Stimulated activated CD4-positive, alpha-beta T cell treated with anti-CD3 and anti-CD28 coated beads, Interleukin-2, amount 100 ng/mL, for 24 hours (primary cell): ENCODE results near the gene TOP2B.

Experiments used
- DNase-seq, 2 donors: peaks; one replicate each; pipeline ENCODE4 v3.0.0-alpha.2; 2020

TOP2B gene

DNA sequence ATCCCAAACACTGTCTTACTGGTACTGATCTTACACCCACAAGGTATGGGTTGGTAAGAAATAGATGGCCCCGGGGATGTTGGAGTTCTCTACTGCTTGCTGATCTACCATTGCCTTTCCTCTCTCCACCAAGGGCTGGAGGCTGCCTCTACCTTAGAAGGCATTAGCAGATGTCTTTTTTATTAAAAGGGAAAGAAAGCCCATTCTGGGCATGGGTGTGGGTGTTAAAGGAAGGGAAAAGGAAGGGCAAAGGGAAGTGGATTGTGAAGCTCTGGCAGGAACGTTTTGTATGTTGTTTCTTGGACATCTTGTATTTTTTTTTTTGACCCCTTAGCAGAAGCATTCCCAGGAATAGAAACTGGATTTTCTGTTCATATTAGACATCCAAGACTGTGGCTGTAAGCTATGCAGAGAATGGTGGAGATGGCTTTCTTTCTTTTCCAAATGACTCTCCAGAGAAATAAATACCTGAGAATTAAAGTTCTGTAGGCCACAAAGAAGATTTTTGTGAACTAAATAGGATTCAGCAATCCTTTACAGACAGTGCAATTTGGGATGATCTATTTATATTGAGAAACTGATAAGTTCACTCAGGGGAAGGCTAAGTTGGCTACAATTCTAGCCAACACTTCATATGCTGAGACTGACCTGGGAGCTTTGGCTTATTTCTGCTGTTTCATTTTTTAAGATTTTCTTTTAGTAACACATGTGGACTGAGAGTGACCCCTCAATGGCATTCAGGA lies 108.8 kb downstream of the TOP2B start:
- no peak for DNase-seq

DNA sequence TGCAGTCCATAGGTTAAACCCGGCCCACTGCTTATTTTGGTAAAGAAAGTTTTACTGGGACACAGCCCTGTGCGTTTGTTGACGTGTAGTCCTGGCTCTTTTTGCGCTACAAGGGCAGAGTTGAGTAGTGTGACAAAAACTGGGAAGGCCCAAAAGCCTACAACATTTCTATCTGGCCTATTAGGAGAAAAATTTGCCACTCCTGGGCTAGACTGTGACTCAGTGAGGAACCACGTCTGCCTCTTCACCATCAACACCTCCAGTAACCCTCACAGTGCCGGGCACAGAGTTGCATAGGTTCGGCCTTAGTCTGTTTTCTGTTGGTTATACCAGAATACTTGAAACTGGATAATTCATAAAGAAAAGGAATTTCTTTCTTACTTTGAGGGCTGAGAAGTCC lies 110.3 kb downstream of the TOP2B start:
- DNase-seq: no peak

DNA sequence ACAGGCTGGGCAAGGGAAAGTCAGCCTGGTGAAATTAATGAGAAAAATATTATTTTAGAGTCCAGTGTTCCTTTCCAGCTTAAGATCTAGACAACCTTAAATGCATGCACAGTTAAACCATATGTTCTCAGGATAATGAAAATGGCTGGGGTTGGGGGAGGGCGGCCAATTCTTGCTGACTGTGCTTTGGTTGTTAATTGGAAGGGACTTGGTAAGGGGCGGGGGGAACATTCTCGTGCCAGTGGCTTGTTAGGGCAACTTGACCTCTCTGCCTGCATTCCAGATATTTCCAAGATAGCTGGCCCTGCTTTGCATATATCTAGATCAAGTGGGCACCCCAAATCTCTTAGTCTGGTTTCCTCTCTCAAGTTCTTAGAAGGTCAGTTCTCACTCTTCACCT lies 112.5 kb downstream of the TOP2B start:
- DNase-seq: no peak

- DNase-seq: no peak
Measured at GRCh38 chr3:25548836-25549235, 115.9 kb downstream of the TOP2B start.

DNA sequence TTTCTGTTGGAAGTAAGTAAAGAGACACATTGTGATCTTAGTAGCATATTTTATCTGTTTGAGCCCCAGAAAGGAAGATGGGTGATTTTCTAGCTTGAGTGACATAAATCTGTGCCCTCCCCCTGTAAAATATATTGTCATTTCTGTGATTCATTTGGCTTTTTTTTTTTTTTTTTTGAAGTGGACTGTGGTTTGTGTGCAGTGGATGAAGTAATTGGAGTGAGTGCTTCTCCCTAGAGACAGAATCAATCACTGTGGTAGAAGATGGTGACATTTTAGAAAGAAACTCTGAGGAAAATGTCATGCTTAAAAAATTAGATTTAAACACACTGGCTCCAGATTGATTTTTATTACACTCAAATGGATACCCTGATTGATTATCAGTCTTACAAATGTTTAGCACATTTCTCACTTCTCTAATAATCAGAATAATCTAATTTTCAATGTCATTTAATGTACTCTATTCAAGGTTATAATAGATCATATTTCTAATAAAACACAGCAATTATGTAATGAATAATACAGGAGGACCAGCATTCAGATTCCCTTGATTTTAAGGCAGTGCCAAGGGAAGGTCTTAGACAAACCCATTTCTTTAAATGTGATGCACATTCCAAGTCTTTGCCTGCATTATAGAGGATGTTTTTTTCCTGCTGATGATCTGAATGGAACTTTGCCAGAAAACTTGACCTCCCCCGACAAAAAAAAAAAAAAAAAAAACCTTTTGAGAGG lies 116.6 kb downstream of the TOP2B start:
- DNase-seq: no peak
